SK-N-SH (cell line): ENCODE data around the gene KLHL17. TPM values are rescaled to one million over a fixed set of nuclear protein-coding genes. Genes with fewer than 3 reads are reported as not detected.

ENCODE experiments used
- CTCF ChIA-PET: fragments of 300-600, 350-600 bp; formaldehyde crosslinking; extraction: SDS; loops from one replicate; lab custom pipeline; 2021; lab: Yijun Ruan, JAX
- POLR2A ChIA-PET: fragments of 350-600 bp; sonication (Branson Sonifier 250); formaldehyde crosslinking; extraction: SDS; loops from one replicate; lab custom pipeline; 2020; ENCODE audit warnings: antibody characterized with exemption, inconsistent platforms; lab: Yijun Ruan, JAX
- DNase-seq: peaks from one replicate; pipeline ENCODE4 v3.0.0; 2012
- H2AFZ ChIP-seq: fragments of 200-600 bp; sonication (generic); 2 replicates; pipeline ENCODE4 v1.8.1; 2016; ENCODE audit warnings: antibody characterized with exemption, mild to moderate bottlenecking, low read depth
- H3F3A ChIP-seq: fragments of 200-600 bp; sonication (generic); replicated peaks from 2 replicates; pipeline ENCODE3; 2016; ENCODE audit warnings: antibody characterized with exemption, mild to moderate bottlenecking; ENCODE audit not compliant: insufficient read depth
- H3K27ac ChIP-seq, 2 experiments: fragments of 200-500 bp in 1 of 2; fragments of 200-600 bp in 1 of 2; sonication (Bioruptor generic) in 1 of 2; sonication (generic), shearing (Covaris generic) in 1 of 2; 2 replicates each; pipeline versions ENCODE4 v1.5.1 to v1.6.1; 2014 to 2016; ENCODE audit warnings: low read depth in 2 of 2, inconsistent platforms in 1 of 2, low read length in 1 of 2, mild to moderate bottlenecking in 1 of 2, mixed read lengths in 1 of 2
- H3K27me3 ChIP-seq: fragments of 200-600 bp; sonication (generic), shearing (Covaris generic); 2 replicates; pipeline ENCODE4 v1.6.1; 2016; ENCODE audit warnings: mixed run types; ENCODE audit not compliant: insufficient read depth
- H3K36me3 ChIP-seq, 2 experiments: fragments of 200-500 bp in 1 of 2; fragments of 200-600 bp in 1 of 2; sonication (Bioruptor generic) in 1 of 2; sonication (generic) in 1 of 2; replicated peaks in 1 of 2; 2 replicates each; pipeline versions ENCODE3 to v1.5.1; 2014 to 2016; ENCODE audit warnings: low read length in 1 of 2, mild to moderate bottlenecking in 1 of 2; ENCODE audit not compliant: insufficient read depth in 2 of 2, control insufficient read depth in 1 of 2
- H3K4me1 ChIP-seq, 2 experiments: fragments of 200-500 bp in 1 of 2; fragments of 200-600 bp in 1 of 2; sonication (Bioruptor generic) in 1 of 2; sonication (generic), shearing (Covaris generic) in 1 of 2; 2 replicates each; pipeline versions ENCODE4 v1.5.1 to v1.6.1; 2014 to 2016; ENCODE audit warnings: low read depth in 1 of 2, low read length in 1 of 2, mixed run types in 1 of 2; ENCODE audit not compliant: insufficient read depth in 2 of 2, control insufficient read depth in 1 of 2
- H3K4me2 ChIP-seq: fragments of 200-600 bp; sonication (generic), shearing (Covaris generic); 2 replicates; pipeline ENCODE4 v1.6.1; 2017; ENCODE audit warnings: mixed run types
- H3K4me3 ChIP-seq, 2 experiments: fragments of 200-500 bp in 1 of 2; fragments of 200-600 bp in 1 of 2; sonication (Bioruptor generic) in 1 of 2; sonication (generic), shearing (Covaris generic) in 1 of 2; 2 replicates each; pipeline versions ENCODE4 v1.5.1 to v1.8.1; 2014 to 2016; ENCODE audit warnings: low read depth in 2 of 2, inconsistent platforms in 1 of 2, low read length in 1 of 2, mild to moderate bottlenecking in 1 of 2, mixed read lengths in 1 of 2, moderate library complexity in 1 of 2
- H3K79me2 ChIP-seq: fragments of 200-600 bp; sonication (generic); 2 replicates; pipeline ENCODE4 v1.8.1; 2017; ENCODE audit warnings: mild to moderate bottlenecking; ENCODE audit not compliant: insufficient read depth
- H3K9ac ChIP-seq: fragments of 200-600 bp; sonication (generic); 2 replicates; pipeline ENCODE4 v1.6.1; 2017; ENCODE audit warnings: mixed run types
- H3K9me2 ChIP-seq: fragments of 200-600 bp; sonication (generic); 2 replicates; pipeline ENCODE4 v1.6.1; 2017; ENCODE audit warnings: mixed run types
- H3K9me3 ChIP-seq: fragments of 200-600 bp; sonication (generic); 2 replicates; pipeline ENCODE4 v1.6.1; 2017; ENCODE audit warnings: mixed run types, mild to moderate bottlenecking, moderate library complexity
- H4K20me1 ChIP-seq: fragments of 200-600 bp; sonication (generic); 2 replicates; pipeline ENCODE4 v1.6.1; 2017; ENCODE audit warnings: mild to moderate bottlenecking, mixed run types; ENCODE audit not compliant: insufficient read depth
- CHD2 ChIP-seq: fragments of 150-350 bp; IDR thresholded peaks from 2 replicates; pipeline ENCODE4 v1.6.1; 2018; ENCODE audit warnings: low read length; ENCODE audit not compliant: partially characterized antibody
- ELF1 ChIP-seq: IDR thresholded peaks from 2 replicates; pipeline ENCODE4 v1.4.0; 2012
- EP300 ChIP-seq, 2 experiments: IDR thresholded peaks; 2 replicates each; pipeline versions ENCODE4 v1.4.0 to v1.6.1; 2012; ENCODE audit warnings: borderline replicate concordance in 1 of 2, low read depth in 1 of 2, low read length in 1 of 2
- FOSL2 ChIP-seq: IDR thresholded peaks from 2 replicates; pipeline ENCODE4 v1.4.0; 2012; ENCODE audit warnings: low read depth, mild to moderate bottlenecking, moderate library complexity, borderline replicate concordance
- GATA2 ChIP-seq: sonication (generic); formaldehyde crosslinking; IDR thresholded peaks from 2 replicates; pipeline ENCODE4 v1.5.0; 2020; ENCODE audit warnings: mild to moderate bottlenecking, missing genetic modification reagents
- JUND ChIP-seq: IDR thresholded peaks from 2 replicates; pipeline ENCODE4 v1.4.0; 2012
- MEF2A ChIP-seq: IDR thresholded peaks from 2 replicates; pipeline ENCODE4 v1.4.0; 2012; ENCODE audit warnings: low read depth, borderline replicate concordance
- MXI1 ChIP-seq: IDR thresholded peaks from 2 replicates; pipeline ENCODE4 v1.6.1; 2012; ENCODE audit warnings: mild to moderate bottlenecking, low read depth, low read length, improper control_type of control experiment
- NFIC ChIP-seq: IDR thresholded peaks from 2 replicates; pipeline ENCODE4 v1.4.0; 2012; ENCODE audit warnings: borderline replicate concordance
- RAD21 ChIP-seq: IDR thresholded peaks from 2 replicates; pipeline ENCODE4 v1.6.1; 2012; ENCODE audit warnings: mild to moderate bottlenecking, low read length
- RCOR1 ChIP-seq: fragments of 150-350 bp; IDR thresholded peaks from 2 replicates; pipeline ENCODE4 v1.6.1; 2017; ENCODE audit warnings: antibody characterized with exemption, low read length
- RXRA ChIP-seq: IDR thresholded peaks from 2 replicates; pipeline ENCODE4 v1.4.0; 2012; ENCODE audit warnings: low read depth, mild to moderate bottlenecking, borderline replicate concordance
- SIN3A ChIP-seq: IDR thresholded peaks from 2 replicates; pipeline ENCODE4 v1.6.1; 2012; ENCODE audit warnings: low read depth, mild to moderate bottlenecking, low read length, moderate library complexity, borderline replicate concordance
- TAF1 ChIP-seq: IDR thresholded peaks from 2 replicates; pipeline ENCODE4 v1.6.1; 2012; ENCODE audit warnings: low read depth, mild to moderate bottlenecking, low read length, moderate library complexity, borderline replicate concordance
- TEAD4 ChIP-seq: IDR thresholded peaks from 2 replicates; pipeline ENCODE4 v1.4.0; 2012; ENCODE audit warnings: mild to moderate bottlenecking, borderline replicate concordance; ENCODE audit not compliant: insufficient read depth
- USF2 ChIP-seq: fragments of 150-350 bp; IDR thresholded peaks from 2 replicates; pipeline ENCODE4 v1.6.1; 2017; ENCODE audit warnings: antibody characterized with exemption, low read length, low read depth, borderline replicate concordance
- YY1 ChIP-seq: IDR thresholded peaks from 2 replicates; pipeline ENCODE4 v1.4.0; 2012; ENCODE audit warnings: low read depth, mild to moderate bottlenecking
- ZBTB33 ChIP-seq: IDR thresholded peaks from 2 replicates; pipeline ENCODE4 v1.4.0; 2012; ENCODE audit warnings: low read depth, borderline replicate concordance
- WGBS: methylation state at CpG from one replicate; pipeline ENCODE4 v1.1.6; 2017; ENCODE audit warnings: low lambda C conversion rate; 5-methylcytosine and 5-hydroxymethylcytosine counted together
- polyA plus RNA-seq, 3 experiments: library from polyadenylated mRNA; depleted of rRNA; stranded (reverse); fragments of >200 nt; gene quantifications; 2 replicates each; pipeline ENCODE4 v1.2.3, GENCODE V29; 2012
- TF ChIP-seq, protein P1 (sequence below): fragments of 200-600 bp; sonication (generic); IDR thresholded peaks from 2 replicates; pipeline ENCODE4 v1.6.1; 2017; ENCODE audit warnings: antibody characterized with exemption, mild to moderate bottlenecking, moderate library complexity

Gene KLHL17
- polyA plus RNA-seq, 1 of the 3 experiments (the other 2 are of a cell fraction) = 27.3 TPM

- POLR2A ChIA-PET = no interaction called here
- CTCF ChIA-PET = interaction anchor here (1.0 to 6.6 kb wide), 3 partner anchors 10 to 28 kb away, joined by 3 to 49 read pairs (median 5); partner anchors contain the start of gene SAMD11
- TF ChIP-seq SIN3A (no peak), TEAD4 (no peak), ELF1 (no peak), JUND (no peak), USF2 (no peak), CHD2 (no peak), YY1 (no peak), GATA2 (CRISPR knock-in tag) (no peak), NFIC (no peak), RXRA (no peak), RCOR1 (no peak), MEF2A (no peak), EP300 (IDR thresholded peaks at IDR 0.05; ENCODE audit: borderline replicate concordance in 1 of 2, low read depth in 1 of 2, low read length in 1 of 2) (no peak), MXI1 (no peak)
- TF ChIP-seq, protein P1, sequence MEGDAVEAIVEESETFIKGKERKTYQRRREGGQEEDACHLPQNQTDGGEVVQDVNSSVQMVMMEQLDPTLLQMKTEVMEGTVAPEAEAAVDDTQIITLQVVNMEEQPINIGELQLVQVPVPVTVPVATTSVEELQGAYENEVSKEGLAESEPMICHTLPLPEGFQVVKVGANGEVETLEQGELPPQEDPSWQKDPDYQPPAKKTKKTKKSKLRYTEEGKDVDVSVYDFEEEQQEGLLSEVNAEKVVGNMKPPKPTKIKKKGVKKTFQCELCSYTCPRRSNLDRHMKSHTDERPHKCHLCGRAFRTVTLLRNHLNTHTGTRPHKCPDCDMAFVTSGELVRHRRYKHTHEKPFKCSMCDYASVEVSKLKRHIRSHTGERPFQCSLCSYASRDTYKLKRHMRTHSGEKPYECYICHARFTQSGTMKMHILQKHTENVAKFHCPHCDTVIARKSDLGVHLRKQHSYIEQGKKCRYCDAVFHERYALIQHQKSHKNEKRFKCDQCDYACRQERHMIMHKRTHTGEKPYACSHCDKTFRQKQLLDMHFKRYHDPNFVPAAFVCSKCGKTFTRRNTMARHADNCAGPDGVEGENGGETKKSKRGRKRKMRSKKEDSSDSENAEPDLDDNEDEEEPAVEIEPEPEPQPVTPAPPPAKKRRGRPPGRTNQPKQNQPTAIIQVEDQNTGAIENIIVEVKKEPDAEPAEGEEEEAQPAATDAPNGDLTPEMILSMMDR = no peak
- Histone ChIP-seq H3K79me2 (no peaks in the 10 kb centered on the region), H4K20me1 (no peaks in the 10 kb centered on the region), H3F3A (peaks cover 3% of the 10 kb centered on the region), H3K27ac (no peak overlapping the region), H3K9me3 (no peaks in the 10 kb centered on the region), H3K27me3 (no peaks in the 10 kb centered on the region), H3K4me2 (no peak overlapping the region), H3K4me1 (peaks cover 0 to 12% of the 10 kb centered on the region in 2 experiments; a peak in 1 of 4 replicates), H3K9ac (no peak overlapping the region), H3K4me3 (no peak overlapping the region), H2AFZ (no peak overlapping the region), H3K9me2 (no peaks in the 10 kb centered on the region), H3K36me3 (no peaks in the 10 kb centered on the region)
- no peak for DNase-seq
- WGBS = 90% methylated on average over 8 of the region's 10 CpGs
These were observed 26.8 kb upstream of the KLHL17 start for GRCh38 chr1:933603-933940.

DNA sequence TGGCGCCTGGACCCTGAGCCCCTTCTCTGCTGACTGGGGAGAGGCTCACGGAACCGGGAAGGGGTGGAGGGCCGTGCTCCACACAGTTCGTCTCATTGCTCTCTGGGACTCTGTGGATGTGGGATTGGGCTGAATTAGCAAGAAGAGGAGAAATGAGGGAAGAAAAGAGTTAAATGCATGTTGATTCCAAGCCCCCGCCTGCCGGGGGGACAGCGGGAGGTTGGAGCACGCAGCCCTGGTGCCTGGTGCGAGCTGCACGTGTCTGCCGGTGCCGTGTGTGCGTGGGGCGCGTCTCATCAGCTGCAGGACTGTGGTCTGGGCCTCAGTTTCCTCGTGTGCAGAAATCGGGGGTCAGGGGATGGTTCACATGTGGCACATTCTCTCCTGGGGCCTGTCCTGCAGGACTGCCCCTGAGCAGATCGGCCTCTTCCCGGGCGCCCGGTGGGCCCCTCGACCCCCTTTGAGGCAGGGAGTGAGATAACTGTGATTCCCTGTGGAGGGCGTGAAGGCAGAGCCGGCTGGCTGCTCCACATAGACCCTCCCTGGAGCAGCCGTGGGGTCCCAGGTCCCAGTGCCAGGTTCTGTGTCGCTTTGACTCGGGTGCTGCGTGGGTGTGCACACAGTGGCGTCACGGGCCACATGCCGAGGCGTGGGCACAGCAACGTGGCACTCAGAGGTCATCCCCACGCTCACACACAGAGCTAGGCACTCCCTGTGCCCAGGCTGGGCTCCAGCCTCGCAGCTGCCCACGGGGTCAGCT, 25.2 kb upstream of the KLHL17 start:
- Histone ChIP-seq H3K9ac (no peak overlapping the region), H4K20me1 (no peaks in the 10 kb centered on the region), H3K9me3 (no peaks in the 10 kb centered on the region), H3K27ac (no peak overlapping the region), H3K4me1 (peaks cover 0 to 24% of the 10 kb centered on the region in 2 experiments; a peak in 1 of 4 replicates), H3K79me2 (no peaks in the 10 kb centered on the region), H3K9me2 (no peaks in the 10 kb centered on the region), H3F3A (peaks cover 8% of the 10 kb centered on the region), H3K4me3 (no peak overlapping the region), H3K27me3 (no peaks in the 10 kb centered on the region), H3K36me3 (no peaks in the 10 kb centered on the region), H3K4me2 (no peak overlapping the region), H2AFZ (no peak overlapping the region)
- 65% methylated on average over 18 of the region's 37 CpGs for WGBS
- no peak for DNase-seq
- POLR2A ChIA-PET = no interaction called here
- CTCF ChIA-PET = interaction anchor here (0.9 to 1.0 kb wide), 2 partner anchors 22 to 49 kb away, joined by 3 read pairs; no protein-coding TSS in a partner anchor
- TF ChIP-seq USF2 = no peak
- TF ChIP-seq YY1 = no peak
- TF ChIP-seq TAF1 = no peak
- no peak for TF ChIP-seq GATA2 (CRISPR knock-in tag)
- no peak for TF ChIP-seq NFIC
- no peak for TF ChIP-seq FOSL2
- TF ChIP-seq ZBTB33 = no peak
- no peak for TF ChIP-seq RAD21
